Measurements from ENCODE around the gene PXN.

The PXN gene

DNA sequence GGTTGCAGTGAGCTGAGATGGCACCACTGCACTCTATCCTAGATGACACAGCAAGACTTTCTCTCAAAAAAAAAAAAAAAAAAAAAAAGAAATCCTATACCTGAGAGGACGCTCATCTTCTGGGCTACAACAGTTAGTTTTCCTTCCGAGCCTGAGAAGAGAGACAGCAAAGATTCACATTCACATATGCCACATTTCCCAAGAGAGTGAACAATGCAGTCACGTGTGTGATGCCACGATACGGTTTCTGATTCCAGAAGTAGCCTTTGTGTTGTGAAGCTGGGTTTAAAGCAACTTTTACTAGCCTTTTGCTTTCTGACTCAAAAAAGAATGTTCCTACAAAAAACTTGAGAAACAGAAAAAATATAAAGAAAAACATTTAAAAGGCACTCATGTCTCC, 90.5 kb downstream of the PXN start:
- no peak overlapping the region for H2BK15ac ChIP-seq (ENCODE audit: low read depth, poor library complexity, severe bottlenecking)

DNA sequence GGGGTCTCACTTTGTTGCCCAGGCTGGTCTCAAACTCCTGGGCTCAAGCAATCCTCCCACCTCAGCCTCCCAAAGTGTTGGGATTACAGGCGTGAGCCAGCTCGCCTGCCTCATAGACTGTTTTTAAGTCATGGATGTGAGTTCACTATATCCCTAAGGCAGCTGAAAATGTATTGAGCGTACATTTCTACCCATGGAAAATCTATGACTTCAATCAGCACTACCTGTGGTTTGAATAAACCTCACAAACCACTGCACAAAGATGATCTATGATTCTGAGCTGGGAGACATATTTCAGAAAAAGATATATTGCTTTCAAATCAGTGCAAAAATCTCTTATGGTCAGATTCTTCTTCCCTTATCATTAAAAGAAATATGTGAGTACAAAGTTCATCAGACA, 93.5 kb downstream of the PXN start:
- no peak overlapping the region for H3K27ac ChIP-seq (ENCODE audit: low read length, poor library complexity, severe bottlenecking)
- H4K8ac ChIP-seq (ENCODE audit: low read length): no peak overlapping the region
- no peak overlapping the region for H3K4ac ChIP-seq (ENCODE audit: low read depth in 1 of 2, low read length in 2 of 2)
- H2BK12ac ChIP-seq (ENCODE audit: low read length in 2 of 2): no peak overlapping the region
- no peak overlapping the region for H2BK5ac ChIP-seq (ENCODE audit: low read depth, low read length, poor library complexity, severe bottlenecking)
- no peak overlapping the region for H3K23ac ChIP-seq (ENCODE audit: low read length in 2 of 2)
- no peak overlapping the region for H2AK5ac ChIP-seq (ENCODE audit: low read length, severe bottlenecking)
- H3K79me1 ChIP-seq (replicated peaks; ENCODE audit: low read length, poor library complexity, severe bottlenecking): peaks cover 33% of the 10 kb centered on the region
- H2AFZ ChIP-seq (ENCODE audit: low read depth, low read length): no peak overlapping the region
- H3K9ac ChIP-seq (ENCODE audit: low read length): no peak overlapping the region
- no peak overlapping the region for H2BK120ac ChIP-seq (ENCODE audit: low read depth, low read length)
- peaks cover 76 to 94% of the 10 kb centered on the region in 2 experiments for H3K36me3 ChIP-seq (ENCODE audit: control insufficient read depth in 1 of 2, insufficient read depth in 2 of 2, low read depth in 1 of 2, low read length in 2 of 2)
- no peak for DNase-seq
- H3K4me1 ChIP-seq (ENCODE audit: control insufficient read depth, insufficient read depth, low read depth, low read length): no peaks in the 10 kb centered on the region
- H3K27me3 ChIP-seq (ENCODE audit: control insufficient read depth in 1 of 2, insufficient read depth in 1 of 2, low read length in 2 of 2): no peaks in the 10 kb centered on the region
- no peak overlapping the region for H2BK15ac ChIP-seq (ENCODE audit: low read depth, poor library complexity, severe bottlenecking)
- H3K9me3 ChIP-seq (ENCODE audit: control insufficient read depth, low read length): no peaks in the 10 kb centered on the region
- H3K14ac ChIP-seq (ENCODE audit: low read length in 2 of 2): no peak overlapping the region
- H3K18ac ChIP-seq (ENCODE audit: low read depth in 1 of 2, low read length in 2 of 2): no peak overlapping the region
- H4K91ac ChIP-seq (ENCODE audit: low read length): no peak overlapping the region
- no peak overlapping the region for H3K4me2 ChIP-seq (ENCODE audit: low read length, poor library complexity, severe bottlenecking)
- 100% methylated on average over 3 of the region's 3 CpGs for WGBS
- H3K4me3 ChIP-seq (ENCODE audit: insufficient read depth in 1 of 2, low read depth in 1 of 2, low read length in 2 of 2): no peak overlapping the region

More for the DNA sequence above, 90.5 kb downstream of the PXN start:
- H2AK5ac ChIP-seq (ENCODE audit: low read length, severe bottlenecking): no peak overlapping the region
- H3K4me1 ChIP-seq (ENCODE audit: control insufficient read depth, insufficient read depth, low read depth, low read length): peaks cover 2% of the 10 kb centered on the region
- no peak overlapping the region for H2BK12ac ChIP-seq (ENCODE audit: low read length in 2 of 2)
- H3K4me2 ChIP-seq (ENCODE audit: low read length, poor library complexity, severe bottlenecking): no peak overlapping the region
- H2AFZ ChIP-seq (ENCODE audit: low read depth, low read length): no peak overlapping the region
- no peak overlapping the region for H3K14ac ChIP-seq (ENCODE audit: low read length in 2 of 2)
- H3K4ac ChIP-seq (ENCODE audit: low read depth in 1 of 2, low read length in 2 of 2): no peak overlapping the region
- H3K27ac ChIP-seq (ENCODE audit: low read length, poor library complexity, severe bottlenecking): no peak overlapping the region
- H4K8ac ChIP-seq (ENCODE audit: low read length): no peak overlapping the region
- no peak overlapping the region for H3K9ac ChIP-seq (ENCODE audit: low read length)
- DNase-seq: no peak
- no peak overlapping the region for H3K23ac ChIP-seq (ENCODE audit: low read length in 2 of 2)
- peaks cover 45% of the 10 kb centered on the region for H3K79me1 ChIP-seq (replicated peaks; ENCODE audit: low read length, poor library complexity, severe bottlenecking)
- no peak overlapping the region for H2BK5ac ChIP-seq (ENCODE audit: low read depth, low read length, poor library complexity, severe bottlenecking)
- H4K91ac ChIP-seq (ENCODE audit: low read length): no peak overlapping the region
- peaks cover 78 to 92% of the 10 kb centered on the region in 2 experiments for H3K36me3 ChIP-seq (ENCODE audit: control insufficient read depth in 1 of 2, insufficient read depth in 2 of 2, low read depth in 1 of 2, low read length in 2 of 2)
- WGBS: 100% methylated on average over 2 of the region's 5 CpGs
- no peaks in the 10 kb centered on the region for H3K27me3 ChIP-seq (ENCODE audit: control insufficient read depth in 1 of 2, insufficient read depth in 1 of 2, low read length in 2 of 2)
- H3K4me3 ChIP-seq (ENCODE audit: insufficient read depth in 1 of 2, low read depth in 1 of 2, low read length in 2 of 2): no peak overlapping the region
- H2BK120ac ChIP-seq (ENCODE audit: low read depth, low read length): no peak overlapping the region
- no peak overlapping the region for H3K18ac ChIP-seq (ENCODE audit: low read depth in 1 of 2, low read length in 2 of 2)
- H3K9me3 ChIP-seq (ENCODE audit: control insufficient read depth, low read length): no peaks in the 10 kb centered on the region

DNA sequence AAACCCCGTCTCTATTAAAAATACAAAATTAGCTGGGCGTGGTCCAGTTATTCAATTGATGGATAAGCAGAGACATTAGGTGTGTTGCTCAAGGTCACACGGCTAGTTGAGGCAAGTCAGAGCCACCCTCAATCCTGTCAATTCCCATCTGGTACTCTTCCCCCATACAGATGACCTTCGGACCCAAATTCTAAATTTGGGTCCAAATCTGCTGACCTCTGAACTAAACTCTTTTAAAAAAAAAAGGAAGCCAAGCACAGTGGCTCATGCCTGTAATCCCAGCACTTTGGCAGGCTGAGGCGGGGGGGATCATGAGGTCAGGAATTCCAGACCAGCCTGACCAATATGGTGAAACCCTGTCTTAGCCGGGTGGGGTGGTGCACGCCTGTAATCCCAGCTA, 94.9 kb downstream of the PXN start:
- Histone ChIP-seq H2BK5ac (ENCODE audit: low read depth, low read length, poor library complexity, severe bottlenecking) (no peak overlapping the region), H3K4me2 (ENCODE audit: low read length, poor library complexity, severe bottlenecking) (no peak overlapping the region), H2AK5ac (ENCODE audit: low read length, severe bottlenecking) (no peak overlapping the region), H3K9ac (ENCODE audit: low read length) (no peak overlapping the region), H4K91ac (ENCODE audit: low read length) (no peak overlapping the region), H3K18ac (ENCODE audit: low read depth in 1 of 2, low read length in 2 of 2) (no peak overlapping the region), H3K9me3 (ENCODE audit: control insufficient read depth, low read length) (no peaks in the 10 kb centered on the region), H3K79me1 (replicated peaks; ENCODE audit: low read length, poor library complexity, severe bottlenecking) (peaks cover 27% of the 10 kb centered on the region), H3K4me1 (ENCODE audit: control insufficient read depth, insufficient read depth, low read depth, low read length) (no peaks in the 10 kb centered on the region), H2BK120ac (ENCODE audit: low read depth, low read length) (no peak overlapping the region), H3K27me3 (ENCODE audit: control insufficient read depth in 1 of 2, insufficient read depth in 1 of 2, low read length in 2 of 2) (no peaks in the 10 kb centered on the region), H4K8ac (ENCODE audit: low read length) (no peak overlapping the region), H3K36me3 (ENCODE audit: control insufficient read depth in 1 of 2, insufficient read depth in 2 of 2, low read depth in 1 of 2, low read length in 2 of 2) (peaks cover 71 to 84% of the 10 kb centered on the region in 2 experiments), H3K23ac (ENCODE audit: low read length in 2 of 2) (no peak overlapping the region), H3K14ac (ENCODE audit: low read length in 2 of 2) (no peak overlapping the region), H2BK15ac (ENCODE audit: low read depth, poor library complexity, severe bottlenecking) (no peak overlapping the region), H3K27ac (ENCODE audit: low read length, poor library complexity, severe bottlenecking) (no peak overlapping the region), H2BK12ac (ENCODE audit: low read length in 2 of 2) (no peak overlapping the region), H3K4ac (ENCODE audit: low read depth in 1 of 2, low read length in 2 of 2) (no peak overlapping the region), H2AFZ (ENCODE audit: low read depth, low read length) (no peak overlapping the region), H3K4me3 (ENCODE audit: insufficient read depth in 1 of 2, low read depth in 1 of 2, low read length in 2 of 2) (no peak overlapping the region)
- 97% methylated on average over 6 of the region's 7 CpGs for WGBS
- DNase-seq: no peak

DNA sequence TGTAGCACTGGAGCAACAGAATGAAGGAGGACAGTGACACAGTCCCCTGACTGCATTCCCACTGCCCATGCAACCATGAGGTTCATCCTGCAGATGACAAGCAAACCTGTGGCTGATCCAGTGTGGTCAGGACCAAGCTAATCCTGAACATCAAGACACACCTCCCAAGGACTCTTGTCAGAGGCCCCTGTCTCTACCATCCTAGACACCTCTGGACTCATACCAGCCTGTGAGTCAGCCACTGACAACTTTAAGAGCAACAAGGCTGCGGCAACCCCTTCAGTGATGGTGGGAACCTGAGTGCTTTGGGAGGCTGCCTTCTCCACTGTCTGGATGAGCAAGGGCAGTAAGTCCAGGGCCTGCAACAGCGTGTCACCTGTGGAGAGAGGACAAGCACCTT, 95.6 kb downstream of the PXN start:
- peaks cover 24% of the 10 kb centered on the region for H3K79me1 ChIP-seq (replicated peaks; ENCODE audit: low read length, poor library complexity, severe bottlenecking)

More for the DNA sequence above, 95.6 kb downstream of the PXN start:
- H2BK15ac ChIP-seq (ENCODE audit: low read depth, poor library complexity, severe bottlenecking): no peak overlapping the region
- H3K18ac ChIP-seq (ENCODE audit: low read depth in 1 of 2, low read length in 2 of 2): no peak overlapping the region
- H3K27ac ChIP-seq (ENCODE audit: low read length, poor library complexity, severe bottlenecking): no peak overlapping the region
- no peak overlapping the region for H2BK120ac ChIP-seq (ENCODE audit: low read depth, low read length)
- H3K27me3 ChIP-seq (ENCODE audit: control insufficient read depth in 1 of 2, insufficient read depth in 1 of 2, low read length in 2 of 2): no peaks in the 10 kb centered on the region
- no peak overlapping the region for H2AK5ac ChIP-seq (ENCODE audit: low read length, severe bottlenecking)
- no peaks in the 10 kb centered on the region for H3K4me1 ChIP-seq (ENCODE audit: control insufficient read depth, insufficient read depth, low read depth, low read length)
- 97% methylated on average over 2 of the region's 2 CpGs for WGBS
- H3K9me3 ChIP-seq (ENCODE audit: control insufficient read depth, low read length): no peaks in the 10 kb centered on the region
- H3K9ac ChIP-seq (ENCODE audit: low read length): no peak overlapping the region
- H2AFZ ChIP-seq (ENCODE audit: low read depth, low read length): no peak overlapping the region
- no peak overlapping the region for H3K4ac ChIP-seq (ENCODE audit: low read depth in 1 of 2, low read length in 2 of 2)
- no peak overlapping the region for H4K91ac ChIP-seq (ENCODE audit: low read length)
- no peak overlapping the region for H3K4me2 ChIP-seq (ENCODE audit: low read length, poor library complexity, severe bottlenecking)
- H3K23ac ChIP-seq (ENCODE audit: low read length in 2 of 2): no peak overlapping the region
- no peak overlapping the region for H3K4me3 ChIP-seq (ENCODE audit: insufficient read depth in 1 of 2, low read depth in 1 of 2, low read length in 2 of 2)
- H2BK12ac ChIP-seq (ENCODE audit: low read length in 2 of 2): no peak overlapping the region
- H3K14ac ChIP-seq (ENCODE audit: low read length in 2 of 2): no peak overlapping the region
- no peak for DNase-seq
- H2BK5ac ChIP-seq (ENCODE audit: low read depth, low read length, poor library complexity, severe bottlenecking): no peak overlapping the region
- H3K36me3 ChIP-seq (ENCODE audit: control insufficient read depth in 1 of 2, insufficient read depth in 2 of 2, low read depth in 1 of 2, low read length in 2 of 2): peaks cover 71 to 82% of the 10 kb centered on the region in 2 experiments
- no peak overlapping the region for H4K8ac ChIP-seq (ENCODE audit: low read length)

Data from mesenchymal stem cell (in vitro differentiated cells and primary cell).